Regular cardiac myocyte (primary cell): Measurements from ENCODE around the gene CCL2. TPM values are rescaled to one million over a fixed set of nuclear protein-coding genes. Genes with fewer than 3 reads are reported as not detected.

Source experiments
- total RNA-seq: library from RNA; depleted of rRNA; stranded (reverse); fragments of >200 nt; gene quantifications from 2 replicates; pipeline ENCODE4 v1.2.3, GENCODE V29; 2014

CCL2 gene
- total RNA-seq = 298 and 384 TPM in 2 replicates

DNA sequence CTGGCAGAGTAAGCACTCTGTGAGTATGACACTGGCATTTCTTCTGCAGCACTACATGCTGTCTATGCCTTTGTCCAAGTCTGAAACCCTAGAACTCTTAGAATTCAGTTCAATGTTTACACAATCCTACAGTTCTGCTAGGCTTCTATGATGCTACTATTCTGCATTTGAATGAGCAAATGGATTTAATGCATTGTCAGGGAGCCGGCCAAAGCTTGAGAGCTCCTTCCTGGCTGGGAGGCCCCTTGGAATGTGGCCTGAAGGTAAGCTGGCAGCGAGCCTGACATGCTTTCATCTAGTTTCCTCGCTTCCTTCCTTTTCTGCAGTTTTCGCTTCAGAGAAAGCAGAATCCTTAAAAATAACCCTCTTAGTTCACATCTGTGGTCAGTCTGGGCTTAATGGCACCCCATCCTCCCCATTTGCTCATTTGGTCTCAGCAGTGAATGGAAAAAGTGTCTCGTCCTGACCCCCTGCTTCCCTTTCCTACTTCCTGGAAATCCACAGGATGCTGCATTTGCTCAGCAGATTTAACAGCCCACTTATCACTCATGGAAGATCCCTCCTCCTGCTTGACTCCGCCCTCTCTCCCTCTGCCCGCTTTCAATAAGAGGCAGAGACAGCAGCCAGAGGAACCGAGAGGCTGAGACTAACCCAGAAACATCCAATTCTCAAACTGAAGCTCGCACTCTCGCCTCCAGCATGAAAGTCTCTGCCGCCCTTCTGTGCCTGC lies at the start of gene CCL2:
TSS of gene CCL2 (plus strand) at position 635 of the 730 bp plus-strand sequence. CDS start at position 700, 65 bp downstream.

DNA sequence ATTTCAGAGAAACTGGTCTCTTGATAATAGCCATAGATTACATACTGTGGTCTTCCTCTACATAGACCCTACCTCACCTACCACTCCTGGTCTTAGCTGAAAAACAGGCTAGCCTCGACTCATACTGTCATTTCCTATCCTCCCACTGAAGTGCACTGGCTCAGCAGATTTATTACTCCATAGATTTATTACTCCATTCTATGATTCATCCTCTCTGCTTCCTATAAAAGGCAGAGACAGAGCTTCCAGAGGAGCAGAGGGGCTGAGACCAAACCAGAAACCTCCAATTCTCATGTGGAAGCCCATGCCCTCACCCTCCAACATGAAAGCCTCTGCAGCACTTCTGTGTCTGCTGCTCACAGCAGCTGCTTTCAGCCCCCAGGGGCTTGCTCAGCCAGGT lies 14.9 kb downstream of the CCL2 start, which contains the start of gene CCL7:
TSS of gene CCL7 (plus strand) at position 253 of the 400 bp plus-strand sequence. CDS start at position 323, 70 bp downstream.

DNA sequence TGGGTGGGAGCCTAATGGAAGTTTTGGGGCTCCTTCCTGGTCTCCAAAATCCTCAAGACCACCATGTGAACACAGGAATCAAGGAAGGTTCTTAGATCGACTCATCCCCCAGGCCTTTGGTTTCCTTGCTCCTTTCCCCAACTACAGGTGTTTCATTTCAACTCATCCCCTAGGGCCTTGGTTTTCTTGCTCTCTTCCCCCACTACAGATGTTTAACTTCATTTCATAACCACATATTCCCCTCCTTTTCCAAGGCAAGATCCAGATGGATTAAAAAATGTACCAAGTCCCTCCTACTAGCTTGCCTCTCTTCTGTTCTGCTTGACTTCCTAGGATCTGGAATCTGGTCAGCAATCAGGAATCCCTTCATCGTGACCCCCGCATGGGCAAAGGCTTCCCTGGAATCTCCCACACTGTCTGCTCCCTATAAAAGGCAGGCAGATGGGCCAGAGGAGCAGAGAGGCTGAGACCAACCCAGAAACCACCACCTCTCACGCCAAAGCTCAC lies 30.3 kb downstream of the CCL2 start, which contains the start of gene CCL11:
TSS of gene CCL11 (plus strand) at position 457 of the 507 bp plus-strand sequence. CDS start 67 bp downstream, outside the sequence.

Other genes with a start within 250 kb of the CCL2 start
- 0.19 and 2.5 TPM in 2 replicates for gene CCL7, start 14.9 kb downstream of the CCL2 start, total RNA-seq
- gene CCL11, start 30.5 kb downstream of the CCL2 start, total RNA-seq = 1.1 TPM in 1 of 2 replicates, not detected in the other
- 0.56 TPM in 1 of 2 replicates, not detected in the other for gene CCL8, start 64.2 kb downstream of the CCL2 start, total RNA-seq
- gene CCL13, start 101.2 kb downstream of the CCL2 start, total RNA-seq = 4.8 TPM in 1 of 2 replicates, not detected in the other
- not detected in 2 replicates for gene CCL1, start 107.9 kb downstream of the CCL2 start, total RNA-seq